Tibial nerve (tissue), 4 donors: ENCODE results near the gene SH2D3A. TPM values are rescaled to one million over a fixed set of nuclear protein-coding genes. Genes with fewer than 3 reads are reported as not detected.

Experiments
- DNase-seq, 2 donors: peaks; one replicate each; pipeline ENCODE4 v3.0.0-alpha.2; 2019; ENCODE audit warnings: low spot score in 2 of 2
- H3K27ac ChIP-seq, 4 donors: fragments of 200-600 bp; sonication (generic) in 3 of 4; one replicate each; pipeline ENCODE4 v1.5.1; 2017 to 2019; ENCODE audit warnings: mild to moderate bottlenecking in 1 of 4
- H3K27me3 ChIP-seq, 2 donors: fragments of 200-600 bp; sonication (generic) in 1 of 2; one replicate each; pipeline versions ENCODE4 v1.5.1 to v1.6.0; 2017 to 2019
- H3K36me3 ChIP-seq, 3 donors: fragments of 200-600 bp; sonication (generic); one replicate each; pipeline ENCODE4 v1.5.1; 2018 to 2019
- H3K4me1 ChIP-seq, 4 donors: fragments of 200-600 bp; sonication (generic) in 3 of 4; one replicate each; pipeline ENCODE4 v1.5.1; 2017 to 2019
- H3K4me3 ChIP-seq, 4 donors: fragments of 200-600 bp; sonication (generic) in 3 of 4; one replicate each; pipeline ENCODE4 v1.5.1; 2017 to 2019; ENCODE audit warnings: mild to moderate bottlenecking in 1 of 4, moderate library complexity in 1 of 4
- H3K9me3 ChIP-seq, 4 donors: fragments of 200-600 bp; sonication (generic) in 3 of 4; one replicate each; pipeline ENCODE4 v1.5.1; 2017 to 2019
- CTCF ChIP-seq, 5 experiments: fragments of 200-600 bp in 3 of 5; fragments of 450-650 bp in 2 of 5; sonication (generic) in 3 of 5; IDR thresholded peaks; one replicate each; pipeline ENCODE4 v1.5.1; 2016 to 2019; ENCODE audit warnings: antibody characterized with exemption in 5 of 5, mild to moderate bottlenecking in 3 of 5, moderate library complexity in 2 of 5
- EP300 ChIP-seq, 2 donors: sonication (generic); formaldehyde crosslinking; IDR thresholded peaks; one replicate each; pipeline ENCODE4 v1.6.1; 2017; ENCODE audit warnings: antibody characterized with exemption in 2 of 2, mild to moderate bottlenecking in 1 of 2
- POLR2A ChIP-seq, 2 donors: fragments of 450-650 bp; IDR thresholded peaks; one replicate each; pipeline ENCODE4 v1.6.1; 2017; ENCODE audit warnings: antibody characterized with exemption in 2 of 2, mild to moderate bottlenecking in 2 of 2, moderate library complexity in 2 of 2
- WGBS, 2 donors: methylation state at CpG; one replicate each; pipeline ENCODE4 v1.1.5; 2018; 5-methylcytosine and 5-hydroxymethylcytosine counted together
- total RNA-seq, 4 donors: library from RNA; depleted of rRNA; stranded (reverse); fragments of >200 nt; gene quantifications; one replicate each; pipeline ENCODE4 v1.1.0, GENCODE V29; 2016

The SH2D3A gene
- total RNA-seq, 4 donors from 2014 or later, result 0.39 to 4.2 (median 0.44) TPM; not detected in 1

- no peak for DNase-seq
- H3K4me1 ChIP-seq, result peaks cover 0 to 6% (median 0%) of the 10 kb centered on the region in 4 donors
- H3K36me3 ChIP-seq, result peaks cover 0 to 15% (median 0%) of the 10 kb centered on the region in 3 donors
- H3K9me3 ChIP-seq, result no peaks in the 10 kb centered on the region
- WGBS, 2 donors, result 66 to 73% methylated on average over 22 to 24 of the region's 24 CpGs
- peaks cover 0 to 16% of the 10 kb centered on the region in 2 donors for H3K27me3 ChIP-seq
- no peak overlapping the region for H3K4me3 ChIP-seq
- H3K27ac ChIP-seq, result no peak overlapping the region
- TF ChIP-seq POLR2A (IDR thresholded peaks at IDR 0.05) (no peak), CTCF (IDR thresholded peaks at IDR 0.05) (no peak), EP300 (IDR thresholded peaks at IDR 0.05) (no peak)
Measured at GRCh38 chr19:6713773-6714692, 53.2 kb downstream of the SH2D3A start.

GRCh38 chr19:6712692-6713670 lies 54.3 kb downstream of the SH2D3A start:
- Histone ChIP-seq H3K9me3 (no peaks in the 10 kb centered on the region), H3K27ac (no peak overlapping the region), H3K4me3 (no peak overlapping the region), H3K4me1 (peaks cover 0 to 3% (median 0%) of the 10 kb centered on the region in 4 donors), H3K36me3 (peaks cover 0 to 15% (median 0%) of the 10 kb centered on the region in 3 donors), H3K27me3 (peaks cover 0 to 21% of the 10 kb centered on the region in 2 donors)
- WGBS, 2 donors, result 83 to 87% methylated on average over 20 of the region's 20 CpGs
- TF ChIP-seq POLR2A (IDR thresholded peaks at IDR 0.05) (no peak), EP300 (IDR thresholded peaks at IDR 0.05) (no peak), CTCF (IDR thresholded peaks at IDR 0.05) (no peak)
- no peak for DNase-seq

GRCh38 chr19:6712231-6712630 lies 55.0 kb downstream of the SH2D3A start:
- H3K36me3 ChIP-seq, result peaks cover 0 to 21% (median 0%) of the 10 kb centered on the region in 3 donors
- TF ChIP-seq EP300 (IDR thresholded peaks at IDR 0.05) (no peak), POLR2A (IDR thresholded peaks at IDR 0.05) (no peak), CTCF (IDR thresholded peaks at IDR 0.05) (no peak)
- 83 to 89% methylated on average over 9 to 16 of the region's 16 CpGs for WGBS, 2 donors
- H3K9me3 ChIP-seq, result no peaks in the 10 kb centered on the region
- H3K4me1 ChIP-seq, result no peaks in the 10 kb centered on the region
- DNase-seq, result no peak
- H3K27ac ChIP-seq, result no peak overlapping the region
- H3K4me3 ChIP-seq, result no peak overlapping the region
- H3K27me3 ChIP-seq, result peaks cover 0 to 24% of the 10 kb centered on the region in 2 donors

- H3K4me1 ChIP-seq, result no peaks in the 10 kb centered on the region
- WGBS, 2 donors, result 52 to 66% methylated on average over 10 of the region's 10 CpGs
- H3K36me3 ChIP-seq, result peaks cover 0 to 27% (median 0%) of the 10 kb centered on the region in 3 donors
- H3K27me3 ChIP-seq, result peaks cover 0 to 28% of the 10 kb centered on the region in 2 donors
- H3K4me3 ChIP-seq, result no peak overlapping the region
- no peak for DNase-seq
- no peaks in the 10 kb centered on the region for H3K9me3 ChIP-seq
- H3K27ac ChIP-seq, result no peak overlapping the region
- TF ChIP-seq EP300 (IDR thresholded peaks at IDR 0.05) (no peak), CTCF (IDR thresholded peaks at IDR 0.05) (no peak), POLR2A (IDR thresholded peaks at IDR 0.05) (no peak)
Measured at GRCh38 chr19:6711605-6712004, 55.6 kb downstream of the SH2D3A start.
